Endodermal cell (in vitro differentiated cells): ENCODE measurements around the gene THSD4. TPM values are rescaled to one million over a fixed set of nuclear protein-coding genes. Genes with fewer than 3 reads are reported as not detected.

Experiments
- DNase-seq: peaks from one replicate; pipeline ENCODE4 v3.0.0-alpha.2; 2017
- H3K27ac ChIP-seq: 2 replicates; pipeline ENCODE4 v1.5.1; 2013; ENCODE audit warnings: mild to moderate bottlenecking, low read depth, low read length, moderate library complexity
- H3K27me3 ChIP-seq: 2 replicates; pipeline ENCODE4 v1.6.1; 2013; ENCODE audit warnings: mild to moderate bottlenecking, low read length, moderate library complexity; ENCODE audit not compliant: insufficient read depth, control insufficient read depth, poor library complexity, severe bottlenecking
- H3K36me3 ChIP-seq: 2 replicates; pipeline ENCODE4 v1.7.0; 2013; ENCODE audit warnings: mild to moderate bottlenecking, low read length, moderate library complexity; ENCODE audit not compliant: control insufficient read depth, insufficient read depth
- H3K4me1 ChIP-seq: one replicate; pipeline ENCODE4 v1.7.0; 2013; ENCODE audit warnings: low read length; ENCODE audit not compliant: control insufficient read depth, insufficient read depth
- H3K4me3 ChIP-seq: 2 replicates; pipeline ENCODE4 v1.5.1; 2013; ENCODE audit warnings: mild to moderate bottlenecking, low read length, moderate library complexity
- H3K9ac ChIP-seq: 2 replicates; pipeline ENCODE4 v1.6.1; 2013; ENCODE audit warnings: mild to moderate bottlenecking, low read length, moderate library complexity; ENCODE audit not compliant: poor library complexity, severe bottlenecking; ENCODE audit errors: extremely low read depth
- H3K9me3 ChIP-seq: 2 replicates; pipeline ENCODE4 v1.6.1; 2013; ENCODE audit warnings: mild to moderate bottlenecking, low read length, moderate library complexity; ENCODE audit not compliant: control insufficient read depth
- H3K27ac Mint-ChIP-seq: 2 replicates; pipeline ENCODE4 v1.8.0; 2020; ENCODE audit warnings: mixed read lengths
- H3K27me3 Mint-ChIP-seq: 2 replicates; pipeline ENCODE4 v1.8.0; 2021; ENCODE audit warnings: mild to moderate bottlenecking, mixed read lengths; ENCODE audit not compliant: insufficient read depth
- H3K36me3 Mint-ChIP-seq: 2 replicates; pipeline ENCODE4 v1.8.0; 2020; ENCODE audit warnings: low read depth, mixed read lengths
- H3K4me1 Mint-ChIP-seq: 2 replicates; pipeline ENCODE4 v1.8.0; 2020; ENCODE audit warnings: mixed read lengths
- H3K4me3 Mint-ChIP-seq: 2 replicates; pipeline ENCODE4 v1.8.0; 2020; ENCODE audit warnings: mild to moderate bottlenecking, moderate library complexity, mixed read lengths
- H3K9me3 Mint-ChIP-seq: 2 replicates; pipeline ENCODE4 v1.8.0; 2020; ENCODE audit warnings: mild to moderate bottlenecking, mixed read lengths
- CTCF ChIP-seq: fragments of 200-600 bp; sonication (generic); conservative IDR thresholded peaks from 2 replicates; pipeline ENCODE4 v1.5.0; 2021; ENCODE audit warnings: antibody characterized with exemption, mild to moderate bottlenecking
- WGBS, 2 experiments: methylation state at CpG; one replicate each; pipeline versions ENCODE4 v1.1.5 to v1.1.7; 2013; ENCODE audit warnings: missing lambda C conversion rate in 2 of 2, mixed read lengths in 1 of 2; ENCODE audit not compliant: insufficient coverage in 1 of 2, insufficient read length in 1 of 2; 5-methylcytosine and 5-hydroxymethylcytosine counted together
- total RNA-seq, 2 donors: library from RNA; stranded (reverse); fragmentation: NEBNext Ultra II Directional in 1 of 2; extraction: Animal tissue kit (Norgen Biotek cat#: 25700) in 1 of 2; gene quantifications; 2 replicates in 1 of 2; 3 replicates in 1 of 2; pipeline ENCODE4 v1.2.1, GENCODE V29; 2021

THSD4 gene
- total RNA-seq, 2 donors from 2014 or later: 4.6 to 5.4 TPM

- Histone ChIP-seq H3K27me3 (no peaks in the 10 kb centered on the region), H3K9me3 (no peaks in the 10 kb centered on the region), H3K4me3 (no peak overlapping the region), H3K4me1 (peaks cover 3% of the 10 kb centered on the region), H3K27ac (no peak overlapping the region), H3K36me3 (no peaks in the 10 kb centered on the region), H3K9ac (no peak overlapping the region)
- H3K36me3 Mint-ChIP-seq: no peaks in the 10 kb centered on the region
- no peak for TF ChIP-seq CTCF
- peak; percentile 69 for DNase-seq
- WGBS, 2 experiments: 78% methylated on average over 5 of the region's 6 CpGs; no CpG with 5 or more reads in 1 of the 2 experiments
- no peak overlapping the region for H3K4me3 Mint-ChIP-seq
- no peak overlapping the region for H3K27ac Mint-ChIP-seq
- H3K4me1 Mint-ChIP-seq: peaks cover 5% of the 10 kb centered on the region
- H3K9me3 Mint-ChIP-seq: no peaks in the 10 kb centered on the region
- H3K27me3 Mint-ChIP-seq: peaks cover 2% of the 10 kb centered on the region
These were observed 589.9 kb downstream of the THSD4 start for GRCh38 chr15:71705151-71705550.

GRCh38 chr15:71706461-71707229 lies 591.4 kb downstream of the THSD4 start:
- no peaks in the 10 kb centered on the region for H3K36me3 Mint-ChIP-seq

More at GRCh38 chr15:71706461-71707229, 591.4 kb downstream of the THSD4 start:
- WGBS, 2 experiments: 92 to 94% methylated on average over 6 to 9 of the region's 9 CpGs
- no peak for TF ChIP-seq CTCF
- DNase-seq: no peak
- Histone ChIP-seq H3K4me3 (no peak overlapping the region), H3K4me1 (peaks cover 3% of the 10 kb centered on the region), H3K36me3 (no peaks in the 10 kb centered on the region), H3K9ac (no peak overlapping the region), H3K27me3 (no peaks in the 10 kb centered on the region), H3K27ac (no peak overlapping the region), H3K9me3 (no peaks in the 10 kb centered on the region)
- Mint-ChIP-seq H3K9me3 (no peaks in the 10 kb centered on the region), H3K4me1 (peaks cover 5% of the 10 kb centered on the region), H3K4me3 (no peak overlapping the region), H3K27me3 (peaks cover 2% of the 10 kb centered on the region), H3K27ac (no peak overlapping the region)
